ENCODE measurements around the gene OR2V1.
"Not testable (repeated sequence)": the region's sequence is repeated elsewhere in the genome, so short reads cannot be mapped to it uniquely, and the experiment has no call there.

- not testable (repeated sequence) for TF ChIP-seq EZH2 (IDR thresholded peaks at IDR 0.05; ENCODE audit: borderline replicate concordance, low read depth, low read length, severe bottlenecking); CTCF (IDR thresholded peaks at IDR 0.05; ENCODE audit: borderline replicate concordance, extremely low read depth, low read length, poor library complexity, severe bottlenecking)
Observed at GRCh38 chr5:181096721-181097382, 34.1 kb downstream of the OR2V1 start.
